Stimulated activated CD8-positive, alpha-beta memory T cell treated with anti-CD3 and anti-CD28 coated beads, Interleukin-7, amount 100 ng/mL, for 4 hours (primary cell): ENCODE data around the gene FBXO11.
A peak's percentile ranks its signal among the peaks of the same experiment; 100 is the strongest.
"Not testable (repeated sequence)": the region's sequence is repeated elsewhere in the genome, so short reads cannot be mapped to it uniquely, and the experiment has no call there.

ENCODE experiments used
- DNase-seq, 2 donors: peaks; one replicate each; pipeline ENCODE4 v3.0.0-alpha.2; 2020; ENCODE audit warnings: low read depth in 2 of 2

Gene FBXO11

DNA sequence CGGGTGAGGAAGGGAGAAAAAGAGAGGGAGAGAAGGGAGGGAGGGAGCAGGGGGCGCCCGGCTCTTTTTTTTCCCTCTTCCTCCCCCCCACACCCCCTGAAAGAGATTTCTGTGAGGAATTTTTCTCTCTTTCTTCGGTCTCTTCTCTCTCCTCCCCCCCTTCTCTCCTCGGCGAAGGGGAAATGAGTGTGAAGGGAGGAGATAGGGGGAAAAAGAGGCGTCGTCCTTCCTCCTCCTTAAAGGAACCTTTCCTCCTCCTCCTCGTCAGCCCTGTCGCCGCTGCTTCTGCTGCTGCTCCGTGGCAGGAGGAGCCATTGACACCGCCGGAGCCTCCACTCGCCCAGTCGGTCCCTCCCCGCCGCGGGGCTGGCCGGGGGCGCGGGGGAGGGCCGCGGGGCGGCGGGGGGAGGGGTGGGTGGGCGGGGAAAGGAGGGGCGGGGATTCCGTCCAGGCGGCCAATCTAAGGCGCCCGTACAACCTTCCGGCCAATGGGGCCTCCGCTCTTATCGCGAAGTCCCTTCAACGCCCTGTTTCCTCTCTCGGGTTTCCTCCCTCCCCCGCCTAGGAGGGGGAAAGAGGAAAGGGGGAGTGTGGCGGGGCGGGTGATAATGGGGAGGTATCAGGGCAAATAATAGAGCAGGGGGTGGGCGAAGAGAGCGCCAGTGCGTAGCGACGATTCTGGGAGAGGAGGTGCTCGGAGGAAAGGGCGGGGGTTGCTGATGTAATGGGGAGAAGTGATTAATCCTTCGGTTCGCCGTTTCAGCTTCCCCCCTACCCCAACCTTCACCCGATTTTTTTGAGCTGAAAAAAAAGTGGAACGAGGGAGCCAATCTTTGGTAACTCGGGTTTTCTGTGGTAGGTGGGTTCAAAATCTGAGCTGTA lies at the start of gene FBXO11:
Gene FBXO11 (minus strand): TSS at position 342 of the 882 bp plus-strand sequence. CDS start 778 bp downstream, outside the sequence.
- DNase-seq: peak; percentile 95 to 99

DNA sequence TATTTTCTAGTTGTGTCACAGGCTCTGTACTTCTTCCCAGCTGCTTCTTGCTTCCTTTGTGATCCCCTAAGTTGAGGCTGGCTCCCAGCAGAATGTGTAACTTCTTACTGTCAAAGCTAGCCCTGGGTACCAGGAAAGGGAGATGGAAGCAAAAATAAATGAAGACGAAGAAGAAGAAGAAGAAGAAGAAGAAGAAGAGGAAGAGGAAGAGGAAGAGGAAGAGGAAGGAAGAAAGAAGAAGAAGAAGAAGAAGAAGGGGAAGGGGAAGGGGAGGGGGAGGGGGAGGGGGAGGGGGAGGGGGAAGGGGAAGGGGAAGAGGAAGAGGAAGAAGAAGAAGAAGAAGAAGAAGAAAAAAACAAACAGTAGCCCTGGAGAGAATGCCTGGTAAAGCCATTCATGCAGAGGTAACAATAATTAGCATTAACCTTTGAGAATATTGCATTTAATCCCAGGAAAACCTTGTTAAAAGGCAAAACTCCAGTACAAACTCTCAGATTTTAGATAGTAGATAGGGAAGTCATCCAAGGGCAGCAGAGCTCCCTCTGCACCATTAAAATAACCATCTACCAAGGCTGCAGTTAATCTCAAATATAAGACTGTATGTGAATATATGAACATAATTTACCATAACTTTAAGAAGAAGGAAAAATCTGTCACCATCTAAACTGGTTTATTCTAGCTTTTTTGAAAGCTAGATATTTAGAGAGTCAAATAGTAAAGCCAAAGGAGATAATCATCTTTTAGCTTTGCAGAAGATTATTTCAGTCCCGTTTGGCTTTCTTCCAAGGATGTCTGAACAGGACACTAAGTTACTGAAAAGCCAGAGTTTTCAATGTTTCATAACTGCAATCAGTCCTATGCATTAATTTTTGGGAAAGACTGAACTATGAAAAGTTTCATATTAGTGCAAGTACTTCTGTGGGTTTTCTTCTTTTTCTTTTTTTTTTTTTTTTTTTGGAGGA lies 44.3 kb upstream of the FBXO11 start:
- DNase-seq: no peak

DNA sequence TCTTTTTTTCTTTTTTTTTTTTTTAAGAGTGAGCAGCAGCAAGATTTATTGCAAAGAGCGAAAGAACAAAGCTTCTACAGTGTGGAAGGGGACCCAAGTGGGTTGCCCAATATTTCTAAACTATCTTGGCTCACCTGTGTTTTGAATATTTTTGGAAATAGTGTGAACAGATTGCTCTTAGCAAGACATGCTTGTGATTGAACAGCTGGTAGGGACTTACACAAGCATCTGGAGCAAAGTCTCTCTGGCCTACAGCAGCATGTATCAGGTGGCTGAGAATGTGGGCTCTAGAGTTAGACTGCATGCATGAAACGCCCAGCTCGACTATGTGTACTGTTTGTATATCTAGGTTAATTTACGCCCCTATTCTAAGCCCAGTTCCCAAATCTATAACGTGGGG lies 40.3 kb upstream of the FBXO11 start:
- DNase-seq: no peak

DNA sequence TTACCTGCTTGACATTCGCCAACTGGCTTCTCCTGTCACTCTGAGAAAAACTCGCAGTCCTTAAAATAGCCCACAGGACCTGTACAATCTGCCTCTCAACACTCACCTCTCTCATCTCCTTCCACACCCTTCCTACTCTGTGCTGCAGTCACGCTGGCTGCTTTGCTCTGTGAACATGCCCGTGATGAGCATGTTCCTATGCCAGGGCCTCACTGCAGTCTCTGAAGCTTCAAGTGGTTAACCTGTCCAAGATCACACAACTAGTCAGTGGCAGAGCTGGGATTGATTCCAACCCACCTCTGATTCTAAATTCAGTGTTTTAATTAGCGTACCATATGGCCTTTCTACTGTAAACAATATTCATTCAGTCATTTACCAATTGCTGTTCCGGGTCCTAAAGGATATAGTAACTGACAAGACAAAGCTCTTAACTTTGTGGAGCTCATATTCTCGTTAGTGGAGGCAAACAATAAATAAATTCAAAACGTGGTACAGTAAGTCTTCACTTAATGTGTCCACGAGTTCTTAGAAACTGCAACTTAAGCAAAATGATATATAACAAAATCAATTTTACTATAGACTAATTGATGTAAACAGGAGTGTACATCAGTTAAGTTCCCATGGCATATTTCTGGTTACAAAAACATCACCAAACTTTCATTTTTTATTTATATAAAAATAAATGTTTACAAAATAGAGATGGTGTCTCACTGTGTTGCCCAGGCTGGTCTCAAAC lies 38.9 kb upstream of the FBXO11 start:
- no peak for DNase-seq

DNA sequence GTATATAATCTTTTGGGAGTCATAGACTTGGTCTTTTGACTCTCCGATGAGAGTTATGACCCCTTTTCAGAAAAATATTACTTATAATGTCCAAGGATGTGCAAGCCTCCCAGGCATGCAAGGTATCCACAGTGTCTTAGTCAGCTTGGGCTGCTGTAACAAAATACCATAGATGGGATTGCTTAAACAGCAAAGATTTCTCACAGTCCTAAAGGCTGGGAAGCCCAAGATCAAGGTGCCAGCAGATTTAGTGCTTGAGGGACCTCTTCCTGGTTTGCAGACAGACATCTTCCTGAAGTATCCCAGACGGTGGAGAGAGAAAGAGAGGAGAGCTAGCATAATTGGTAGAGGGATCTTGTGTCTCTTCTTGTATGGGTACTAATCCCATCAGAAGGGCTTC lies 35.6 kb upstream of the FBXO11 start:
- DNase-seq: no peak

DNA sequence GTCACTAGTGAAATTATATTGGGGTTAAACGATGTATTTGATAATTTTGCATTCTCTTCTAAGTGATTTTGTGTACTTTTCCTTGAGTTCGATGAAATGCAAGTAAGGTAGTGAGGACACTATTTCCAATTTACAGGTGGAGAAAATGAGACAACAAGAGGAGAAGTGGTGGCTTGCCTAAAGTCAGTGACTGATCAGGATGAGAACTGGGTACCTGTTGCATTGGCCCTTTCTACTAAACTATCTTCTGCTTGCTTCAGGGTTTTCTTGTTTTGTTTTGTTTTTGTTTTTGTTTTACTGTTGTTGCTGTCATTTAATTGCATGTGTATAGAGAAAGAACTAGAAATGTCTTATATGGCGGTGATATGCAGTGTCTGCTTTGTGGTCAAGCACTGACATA lies 31.4 kb upstream of the FBXO11 start:
- DNase-seq: no peak

DNA sequence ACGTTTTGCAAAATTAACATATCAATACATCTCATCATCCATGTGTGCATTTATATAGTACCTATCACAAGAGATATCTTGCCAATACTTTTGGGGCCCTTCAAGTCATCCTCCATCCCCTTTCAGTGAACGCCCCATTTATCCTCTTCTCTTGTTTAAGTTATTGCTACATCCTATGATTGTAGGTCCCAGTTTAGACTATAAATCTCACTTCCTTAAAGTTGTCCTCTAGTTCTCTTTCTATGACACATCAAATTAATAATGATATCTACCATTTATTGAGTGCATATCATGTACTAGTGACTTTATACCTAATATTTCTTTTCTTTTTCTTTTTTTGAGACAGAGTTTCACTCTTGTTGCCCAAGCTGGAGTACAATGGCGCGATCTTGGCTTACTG lies 28.8 kb upstream of the FBXO11 start:
- DNase-seq: no peak

DNA sequence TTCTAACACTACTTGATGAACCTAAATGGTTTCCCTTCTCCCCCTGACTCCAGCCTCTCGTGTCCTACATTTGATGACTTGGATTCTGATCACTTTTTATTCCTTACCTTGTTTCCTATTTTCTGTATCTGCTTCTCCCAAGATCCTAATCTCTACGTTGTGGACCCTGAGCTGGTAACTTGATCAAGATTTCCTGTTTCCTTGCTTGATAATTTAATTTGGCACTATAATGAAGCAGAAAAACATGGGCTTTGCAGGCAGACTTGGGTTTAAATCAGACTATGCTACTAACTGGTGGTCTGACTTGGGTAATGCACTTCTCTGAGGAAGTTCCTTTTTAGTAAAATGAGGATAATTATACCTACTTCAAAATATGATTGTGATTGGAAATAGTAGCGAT lies 11.7 kb upstream of the FBXO11 start:
- no peak for DNase-seq

DNA sequence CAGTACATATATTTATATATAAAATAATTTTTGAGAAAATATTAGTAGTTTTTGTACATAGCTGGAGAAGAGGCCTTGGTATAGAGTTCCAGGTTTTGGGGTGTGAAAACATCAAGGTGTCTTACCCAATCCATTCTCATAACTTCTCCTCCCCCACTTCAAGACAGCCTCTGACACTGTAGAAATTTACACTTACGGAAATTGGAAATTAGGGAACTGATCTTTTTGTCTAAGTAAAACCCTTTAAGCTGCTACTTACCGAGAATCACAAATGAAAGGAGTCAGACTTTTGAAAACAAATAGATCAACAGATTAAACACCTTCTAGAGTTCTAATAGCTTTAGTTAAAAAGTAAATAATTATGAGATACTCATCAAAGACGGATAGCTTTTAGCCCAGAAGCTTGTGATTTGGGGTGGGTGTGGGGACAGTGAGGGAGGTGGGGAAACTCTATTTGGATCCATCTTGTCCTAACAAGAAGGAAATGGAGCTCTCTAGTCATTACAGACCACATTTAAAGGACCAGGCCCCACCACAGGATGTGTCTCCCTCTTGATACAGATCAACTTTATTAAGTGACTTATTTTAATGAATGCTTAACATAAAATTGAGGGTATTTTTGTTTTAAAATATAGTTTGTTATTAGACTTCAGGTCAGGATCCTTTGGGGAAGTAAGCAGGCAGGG lies 11.1 kb upstream of the FBXO11 start:
- no peak for DNase-seq

DNA sequence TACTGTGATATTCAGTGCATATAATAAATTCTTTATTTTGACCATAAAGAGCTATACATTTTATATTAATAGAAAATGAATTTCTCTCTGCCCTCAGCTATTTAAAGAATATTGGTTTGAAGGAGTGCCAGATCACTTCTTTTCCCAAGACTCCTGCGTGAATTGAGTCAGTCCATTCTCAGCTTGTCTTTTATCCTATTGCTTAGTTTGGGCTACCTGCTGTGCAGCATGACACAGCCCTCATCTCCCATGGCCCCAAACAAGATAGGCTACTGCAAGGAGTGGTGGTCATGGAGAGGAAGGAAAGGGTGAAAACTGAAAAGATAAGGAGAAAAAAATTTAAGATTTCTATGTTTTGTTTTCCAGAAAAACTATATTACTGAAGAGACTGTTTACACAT lies 10.1 kb upstream of the FBXO11 start:
- no peak for DNase-seq

DNA sequence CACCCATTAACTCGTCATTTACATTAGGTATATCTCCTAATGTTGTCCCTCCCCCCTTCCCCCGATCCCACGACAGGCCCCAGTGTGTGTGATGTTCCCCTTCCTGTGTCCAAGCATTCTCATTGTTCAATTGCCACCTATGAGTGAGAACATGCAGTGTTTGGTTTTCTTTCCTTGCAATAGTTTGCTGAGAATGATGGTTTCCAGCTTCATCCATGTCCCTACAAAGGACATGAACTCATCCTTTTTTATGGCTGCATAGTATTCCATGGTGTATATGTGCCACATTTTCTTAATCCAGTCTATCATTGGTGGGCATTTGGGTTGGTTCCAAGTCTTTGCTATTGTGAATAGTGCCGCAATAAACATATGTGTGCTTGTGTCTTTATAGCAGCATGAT lies 4.4 kb upstream of the FBXO11 start:
- not testable (repeated sequence) for DNase-seq

DNA sequence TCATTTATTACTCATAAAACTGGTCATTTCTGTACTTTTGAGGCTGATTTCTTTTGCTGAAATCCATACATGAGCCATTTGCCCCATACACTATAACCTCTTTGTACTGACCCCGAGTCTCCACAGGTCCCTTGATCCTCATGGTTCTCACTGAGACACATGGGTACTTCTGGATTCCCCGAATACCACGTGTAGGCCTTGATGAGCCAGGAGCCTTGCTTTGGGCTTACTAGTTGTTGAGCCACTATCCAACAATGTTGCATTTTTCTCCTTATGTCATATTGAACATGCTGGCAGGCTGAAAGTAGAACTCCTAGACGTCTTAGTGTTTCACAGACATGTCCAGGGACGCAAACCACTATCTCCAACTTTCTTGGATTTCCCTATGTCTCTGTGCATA lies 2.4 kb upstream of the FBXO11 start:
- no peak for DNase-seq

DNA sequence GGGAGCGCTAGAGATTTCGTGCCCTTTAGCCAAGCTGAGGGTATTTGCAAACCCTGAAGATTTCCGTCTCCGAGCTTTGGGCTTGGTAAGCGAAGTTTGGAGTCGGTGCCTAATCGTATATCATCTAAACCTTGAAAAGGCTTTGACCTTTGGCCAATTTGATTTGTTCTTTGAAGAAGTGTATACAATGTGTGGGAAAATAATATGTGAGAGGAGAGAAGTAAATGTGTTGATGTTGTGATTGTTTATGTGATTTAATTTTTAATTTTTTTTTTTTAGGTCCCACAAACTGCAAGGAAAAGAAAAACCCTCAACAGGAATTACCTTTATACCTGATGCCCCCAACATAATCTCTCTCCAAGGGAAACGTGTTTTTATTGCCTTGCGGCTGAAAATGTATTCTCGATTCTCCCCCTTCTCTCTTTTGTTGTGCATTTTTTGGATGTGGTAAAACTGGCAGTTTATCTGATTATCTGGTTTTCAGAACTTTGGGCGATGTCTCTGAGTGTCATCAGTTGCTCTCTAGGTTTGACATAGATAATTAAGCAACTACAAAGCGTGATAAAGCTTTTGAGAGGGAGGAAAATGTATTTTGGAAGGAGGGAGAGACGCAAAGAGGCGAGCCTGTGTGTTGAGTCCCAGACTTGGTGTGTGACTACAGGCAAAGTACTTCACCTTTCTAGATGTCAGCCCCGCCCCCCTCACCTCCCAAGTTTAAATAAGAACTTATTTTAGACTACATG lies 912 bp upstream of the FBXO11 start:
- no peak for DNase-seq

DNA sequence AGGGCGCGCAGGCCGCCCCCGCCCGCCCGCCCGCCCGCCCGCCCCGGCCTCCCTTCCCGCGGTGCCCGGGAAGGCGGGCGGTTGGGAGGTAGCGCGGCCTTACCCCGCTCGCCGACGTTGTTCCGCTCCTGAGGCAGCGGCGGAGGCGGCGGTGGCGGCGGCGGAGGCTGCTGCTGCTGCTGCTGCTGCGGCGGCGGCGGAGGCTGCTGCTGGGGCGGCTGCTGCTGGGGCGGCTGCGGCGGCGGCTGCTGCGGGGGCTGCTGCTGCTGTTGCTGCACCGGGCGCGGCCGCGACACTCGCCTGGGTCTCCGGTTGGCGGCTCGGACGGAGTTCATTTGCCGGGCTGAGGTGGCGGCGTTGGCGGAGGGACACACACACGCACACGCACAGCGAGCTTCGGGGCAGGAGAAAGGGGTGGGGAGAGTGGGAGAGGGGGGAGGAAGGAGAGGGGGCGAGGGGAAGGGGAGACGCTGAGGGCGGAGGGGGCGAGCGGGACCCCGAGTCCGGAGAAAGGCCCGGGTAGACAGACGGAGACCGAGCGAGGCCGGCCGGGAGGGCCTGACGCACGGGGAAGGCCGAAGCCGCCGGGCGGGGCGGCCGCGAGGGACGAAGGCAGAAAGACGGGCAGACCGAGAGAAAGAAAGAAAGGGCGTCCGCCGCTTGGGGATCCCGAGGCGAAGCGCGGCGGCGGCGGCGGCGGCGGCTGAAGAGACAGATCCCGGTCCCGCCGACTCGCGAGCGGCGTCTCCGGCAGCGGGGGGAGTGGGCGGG lies 727 bp downstream of the FBXO11 start:
- peak; percentile 17 to 68 for DNase-seq

DNA sequence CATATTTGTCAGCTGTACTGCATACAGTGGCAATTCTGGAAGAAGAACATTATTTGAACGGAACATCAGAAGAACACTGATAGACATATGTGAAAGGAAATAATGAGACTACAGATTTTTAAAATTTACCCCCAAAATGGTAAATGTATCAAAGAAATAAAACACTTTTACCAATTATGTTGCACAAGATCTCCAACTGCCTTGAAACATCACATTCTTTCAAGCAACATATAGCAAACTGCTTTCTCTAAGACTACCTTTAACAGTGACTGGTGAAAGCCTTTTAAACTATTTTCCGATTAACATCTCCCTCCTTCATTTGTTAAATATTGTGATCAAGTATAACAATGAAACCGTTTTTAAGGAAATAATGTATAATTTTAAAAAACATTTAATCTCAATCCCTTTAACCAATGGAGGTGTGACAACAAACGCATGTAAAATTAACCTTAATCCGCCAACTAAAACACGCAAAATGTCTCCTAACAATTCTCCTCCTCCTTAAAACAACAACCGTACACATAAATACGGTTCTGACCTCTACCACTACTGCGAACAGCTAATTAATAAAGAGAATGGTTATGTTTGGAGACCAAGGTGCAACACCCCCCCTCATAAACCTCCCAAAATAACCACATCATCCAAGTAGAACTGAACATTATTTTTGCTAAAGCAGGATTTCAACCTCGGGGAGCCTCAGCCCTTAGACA lies 2.4 kb downstream of the FBXO11 start:
- DNase-seq: no peak

DNA sequence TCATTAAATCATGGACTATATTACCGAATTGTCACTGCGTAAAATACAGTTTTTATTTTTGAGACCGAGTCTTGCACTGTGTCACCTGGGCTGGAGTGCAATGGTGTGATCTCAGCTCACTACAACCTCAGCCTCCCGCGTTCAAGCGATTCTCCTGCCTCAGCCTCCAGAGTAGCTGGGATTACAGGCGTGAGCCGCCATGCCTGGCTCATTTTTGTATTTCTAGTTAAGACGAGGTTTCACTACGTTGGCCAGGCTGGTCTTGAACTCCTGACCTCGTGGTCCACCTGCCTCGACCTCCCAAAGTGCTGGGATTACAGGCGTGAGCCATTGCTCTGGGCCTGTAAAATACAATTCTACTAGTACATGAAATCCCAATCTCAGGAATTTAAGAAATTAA lies 4.4 kb downstream of the FBXO11 start:
- DNase-seq: not testable (repeated sequence)

DNA sequence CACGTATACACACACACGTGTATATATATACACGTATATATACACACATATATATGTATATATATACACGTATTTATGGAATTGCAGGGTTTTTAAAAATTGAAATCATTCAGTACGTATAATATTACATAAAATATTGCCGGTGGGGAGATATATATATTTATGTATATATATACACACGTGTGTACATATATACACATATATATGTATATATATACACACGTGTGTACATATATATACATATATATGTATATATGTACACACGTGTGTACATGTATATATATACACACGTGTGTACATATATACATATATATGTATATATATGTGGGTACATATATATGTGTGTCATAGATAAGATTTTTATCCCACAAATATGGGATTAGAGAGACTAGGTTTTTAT lies 5.4 kb downstream of the FBXO11 start:
- DNase-seq: no peak

DNA sequence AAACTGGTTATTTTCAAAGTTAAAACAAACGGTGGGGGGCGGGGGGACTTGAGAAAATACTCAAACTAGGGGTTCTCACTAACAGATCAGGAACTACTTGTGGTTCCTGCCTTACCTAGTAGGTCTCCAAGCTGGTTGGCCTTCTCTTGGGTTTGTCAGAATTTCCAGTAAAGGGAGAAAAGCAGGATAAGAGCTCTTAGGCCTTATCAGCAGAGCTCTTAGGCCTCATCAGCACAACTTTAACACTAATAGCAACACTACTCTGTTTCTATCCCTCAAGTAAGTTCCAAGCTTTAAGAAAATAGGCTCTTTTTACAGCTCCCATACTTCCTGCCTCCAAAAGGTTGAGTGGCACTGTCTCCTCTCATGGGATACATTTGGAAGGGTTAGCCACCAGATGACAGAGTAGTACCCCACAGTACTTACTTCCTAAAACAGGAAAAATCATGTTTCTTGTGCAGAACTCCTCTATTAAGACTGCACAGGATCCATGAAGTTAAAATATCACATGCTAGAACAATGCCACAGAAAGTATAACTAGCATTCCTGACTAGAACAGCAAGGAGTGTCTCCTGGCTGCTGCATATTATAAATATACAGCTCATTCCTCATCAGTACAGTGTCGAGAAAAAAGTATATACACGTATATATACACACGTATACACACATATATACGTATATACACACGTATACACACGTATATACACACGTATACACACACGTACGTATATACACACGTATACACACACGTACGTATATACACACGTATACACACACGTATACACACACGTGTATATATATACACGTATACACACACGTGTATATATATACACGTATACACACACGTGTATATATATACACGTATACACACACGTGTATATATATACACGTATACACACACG lies 6.1 kb downstream of the FBXO11 start:
- DNase-seq: no peak
